ENCODE measurements around the gene KIF17.
A peak's percentile ranks its signal among the peaks of the same experiment; 100 is the strongest.

The KIF17 gene

DNA sequence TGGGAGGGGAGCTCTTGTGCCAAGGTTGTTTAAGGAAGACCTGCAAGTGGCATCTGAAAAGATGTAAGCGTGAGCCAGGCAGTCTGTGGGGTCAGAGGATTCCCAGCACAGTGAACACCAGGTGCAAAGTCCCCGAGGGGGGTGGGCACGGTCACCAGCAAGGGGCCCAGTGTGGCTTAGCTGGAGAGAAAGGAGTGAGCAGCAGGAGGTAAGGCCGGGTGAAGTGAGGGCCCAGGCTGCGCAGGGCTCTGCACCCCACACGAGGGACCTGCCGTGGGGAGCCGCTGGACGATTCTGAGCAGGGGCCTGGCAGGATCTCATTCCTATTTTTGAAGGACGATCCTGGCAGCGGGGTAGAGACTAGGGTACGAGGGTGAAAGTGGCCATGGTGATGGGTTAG is 60.8 kb downstream of the KIF17 start:
- no peak for DNase-seq

DNA sequence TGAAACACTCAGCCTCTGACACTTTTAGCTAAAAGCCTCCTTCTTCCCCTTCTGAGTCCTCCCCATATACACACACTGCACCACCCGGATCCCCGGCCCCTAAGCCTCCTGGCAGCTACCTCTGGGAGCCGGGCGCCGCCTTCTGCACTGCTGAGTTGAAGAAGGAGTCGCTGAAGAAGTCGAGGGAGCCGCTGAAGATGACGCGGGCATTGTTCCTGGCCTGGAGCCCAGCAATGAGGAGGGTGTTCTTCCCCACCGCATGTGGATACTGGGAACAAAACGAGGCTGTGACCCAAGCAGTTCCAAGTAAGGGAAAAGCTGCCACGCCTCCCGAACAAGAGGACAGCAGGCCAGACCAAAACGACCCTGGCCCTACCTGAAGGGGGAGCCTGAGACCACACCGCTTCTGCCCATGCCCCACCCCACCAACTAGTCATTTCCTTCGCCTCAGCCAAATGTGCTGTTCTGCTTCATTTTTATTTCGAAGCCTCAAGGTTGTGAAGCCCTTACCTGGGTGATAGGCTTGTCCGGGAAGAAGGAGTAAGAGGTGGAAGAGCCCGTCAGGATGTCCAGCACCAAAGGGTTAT is 63.6 kb downstream of the KIF17 start:
- DNase-seq: no peak

- no peak for DNase-seq
Measured at GRCh38 chr1:20652300-20652699, 65.5 kb downstream of the KIF17 start.

DNA sequence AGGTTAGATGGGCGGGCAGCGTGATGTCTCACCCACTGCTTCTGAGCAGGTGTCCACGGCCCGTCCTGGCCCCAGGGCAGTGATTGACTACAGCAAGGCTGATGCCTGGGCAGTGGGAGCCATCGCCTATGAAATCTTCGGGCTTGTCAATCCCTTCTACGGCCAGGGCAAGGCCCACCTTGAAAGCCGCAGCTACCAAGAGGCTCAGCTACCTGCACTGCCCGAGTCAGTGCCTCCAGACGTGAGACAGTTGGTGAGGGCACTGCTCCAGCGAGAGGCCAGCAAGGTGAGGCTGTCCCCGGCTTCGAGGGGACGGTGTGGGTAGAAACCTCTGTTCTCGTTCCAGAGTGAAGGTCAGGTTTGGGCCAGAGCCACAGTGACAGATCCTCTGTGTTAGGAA is 68.9 kb downstream of the KIF17 start:
- DNase-seq: no peak

DNA sequence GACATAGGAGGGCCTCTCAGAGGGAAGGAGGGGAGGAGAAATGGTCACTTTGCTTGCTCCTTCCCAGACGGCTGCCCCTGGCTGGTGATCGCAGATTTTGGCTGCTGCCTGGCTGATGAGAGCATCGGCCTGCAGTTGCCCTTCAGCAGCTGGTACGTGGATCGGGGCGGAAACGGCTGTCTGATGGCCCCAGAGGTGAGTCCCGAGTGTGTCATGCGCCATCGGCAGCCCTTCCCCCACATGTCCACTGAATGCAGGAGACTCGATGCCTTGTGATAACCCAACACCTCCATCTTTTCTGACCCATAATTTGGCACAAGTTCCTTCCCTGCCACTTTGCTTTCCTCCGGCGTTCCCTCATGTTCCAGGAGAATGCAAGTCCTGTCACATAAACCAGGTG is 69.4 kb downstream of the KIF17 start:
- no peak for DNase-seq

GRCh38 chr1:20645414-20645813 is 72.4 kb downstream of the KIF17 start:
- no peak for DNase-seq

- DNase-seq: no peak
Measured at GRCh38 chr1:20644416-20644815, 73.4 kb downstream of the KIF17 start.

GRCh38 chr1:20643080-20643479 is 74.7 kb downstream of the KIF17 start:
- no peak for DNase-seq

DNA sequence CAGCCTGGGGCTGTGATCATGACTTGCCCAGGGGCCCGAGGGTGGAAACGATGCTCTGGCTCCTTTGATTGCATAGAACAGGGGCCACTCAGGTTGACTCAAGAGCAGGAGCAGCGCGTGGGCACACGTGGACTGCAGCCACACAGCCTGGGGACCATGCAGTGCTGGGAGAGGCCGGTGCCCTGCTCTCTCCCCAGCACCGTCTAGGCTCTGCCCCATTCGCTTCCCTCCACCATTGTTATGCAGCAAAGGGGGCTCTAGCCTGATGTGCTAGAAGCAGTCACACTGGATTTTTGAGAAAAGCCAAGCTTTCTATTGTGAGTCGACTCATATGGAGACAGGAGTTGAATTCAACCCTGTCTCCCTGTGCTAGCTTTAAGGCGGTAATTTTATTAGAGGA is 75.8 kb downstream of the KIF17 start:
- DNase-seq: no peak

GRCh38 chr1:20640183-20640597 is 77.6 kb downstream of the KIF17 start:
- no peak for DNase-seq

- no peak for DNase-seq
Measured at GRCh38 chr1:20636785-20637347, 80.9 kb downstream of the KIF17 start.

DNA sequence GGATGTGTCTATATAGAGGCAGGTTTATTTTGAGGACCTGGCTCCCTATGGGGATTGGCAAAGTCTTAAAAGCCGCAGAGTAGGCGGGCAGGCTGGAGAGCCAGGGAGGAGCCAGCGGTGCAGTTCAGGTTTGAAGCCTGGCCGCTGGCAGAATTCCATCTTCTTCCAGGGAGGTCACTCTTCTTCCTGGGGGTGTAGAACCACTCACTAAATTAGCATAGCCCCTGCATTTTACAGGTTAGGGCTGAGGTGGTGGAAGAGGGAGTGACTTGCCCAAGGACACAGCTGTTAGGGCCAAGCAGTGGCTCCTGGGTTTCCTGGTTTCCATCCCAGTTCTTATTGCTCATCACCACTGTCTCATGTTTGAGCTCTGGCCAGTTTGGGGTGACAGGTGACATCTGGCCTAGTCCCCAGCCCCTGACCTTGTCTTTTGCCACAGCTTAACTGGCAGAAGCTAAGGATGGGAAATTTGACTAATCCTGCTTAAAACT is 83.2 kb downstream of the KIF17 start:
- DNase-seq: no peak

- DNase-seq: no peak
Measured at GRCh38 chr1:20634065-20634593, 83.7 kb downstream of the KIF17 start.

DNA sequence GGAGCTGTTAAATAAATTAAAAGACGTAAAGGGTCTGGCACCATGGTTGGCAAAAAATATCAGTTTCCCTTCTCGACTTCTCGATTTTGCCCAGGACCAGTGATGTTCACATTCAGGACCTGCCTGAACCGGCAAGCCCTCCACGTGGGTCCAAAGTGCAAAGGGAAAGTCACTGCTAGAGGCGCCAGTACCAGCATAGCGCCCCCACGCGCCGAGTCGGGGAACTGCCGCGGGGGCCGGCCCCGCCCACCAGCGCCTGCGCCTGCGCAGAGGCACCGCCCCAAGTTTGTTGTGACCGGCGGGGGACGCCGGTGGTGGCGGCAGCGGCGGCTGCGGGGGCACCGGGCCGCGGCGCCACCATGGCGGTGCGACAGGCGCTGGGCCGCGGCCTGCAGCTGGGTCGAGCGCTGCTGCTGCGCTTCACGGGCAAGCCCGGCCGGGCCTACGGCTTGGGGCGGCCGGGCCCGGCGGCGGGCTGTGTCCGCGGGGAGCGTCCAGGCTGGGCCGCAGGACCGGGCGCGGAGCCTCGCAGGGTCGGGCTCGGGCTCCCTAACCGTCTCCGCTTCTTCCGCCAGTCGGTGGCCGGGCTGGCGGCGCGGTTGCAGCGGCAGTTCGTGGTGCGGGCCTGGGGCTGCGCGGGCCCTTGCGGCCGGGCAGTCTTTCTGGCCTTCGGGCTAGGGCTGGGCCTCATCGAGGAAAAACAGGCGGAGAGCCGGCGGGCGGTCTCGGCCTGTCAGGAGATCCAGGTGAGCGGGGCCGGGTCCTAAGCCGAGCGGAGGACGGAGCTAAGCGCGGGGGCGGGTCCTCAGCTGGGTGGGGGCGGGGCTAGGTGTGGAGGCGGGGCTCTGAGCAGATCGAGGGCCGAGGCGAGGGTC is 84.4 kb downstream of the KIF17 start, which contains the start of gene PINK1:
TSS of gene PINK1 (plus strand) at position 269 of the 875 bp plus-strand sequence. CDS start at position 360, 91 bp downstream.
- DNase-seq: peak; percentile 32

DNA sequence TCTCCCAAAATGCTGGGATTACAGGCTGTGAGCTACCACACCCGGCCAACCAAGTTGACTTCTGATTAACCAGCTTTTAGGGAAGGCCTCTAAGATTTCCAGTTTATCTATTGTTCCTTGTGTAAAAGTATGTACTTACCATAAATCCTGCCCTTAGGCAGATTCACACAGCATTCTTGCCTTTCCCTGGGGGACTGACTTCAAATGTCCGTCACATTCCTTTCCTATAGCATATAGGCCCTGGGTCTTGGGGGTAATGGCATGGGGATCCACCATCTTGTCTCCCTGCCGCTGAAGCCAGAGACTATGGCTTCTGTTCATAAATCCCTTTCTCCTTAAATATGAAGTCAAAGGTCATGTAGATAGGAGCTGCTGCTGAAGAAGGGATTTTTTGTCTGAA is 85.4 kb downstream of the KIF17 start:
- no peak for DNase-seq

DNA sequence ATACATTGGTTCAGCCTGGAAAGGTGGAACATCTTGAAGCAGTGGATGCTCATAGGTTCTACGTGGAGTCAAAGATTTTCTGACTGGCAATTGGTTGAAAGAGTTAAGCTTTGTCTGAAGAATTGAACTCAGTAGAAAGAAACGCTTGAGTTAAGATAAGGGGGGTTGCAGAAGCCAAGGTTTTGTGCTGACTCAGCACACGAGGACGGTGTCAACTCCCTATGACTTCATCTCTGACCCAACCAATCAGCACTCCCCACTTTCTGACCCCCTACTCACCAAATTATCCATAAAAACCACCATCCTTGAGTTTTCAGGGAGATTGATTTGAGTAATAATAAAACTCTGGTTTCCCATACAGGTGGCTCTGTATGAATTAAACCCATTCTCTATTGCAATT is 87.1 kb downstream of the KIF17 start:
- no peak for DNase-seq

DNA sequence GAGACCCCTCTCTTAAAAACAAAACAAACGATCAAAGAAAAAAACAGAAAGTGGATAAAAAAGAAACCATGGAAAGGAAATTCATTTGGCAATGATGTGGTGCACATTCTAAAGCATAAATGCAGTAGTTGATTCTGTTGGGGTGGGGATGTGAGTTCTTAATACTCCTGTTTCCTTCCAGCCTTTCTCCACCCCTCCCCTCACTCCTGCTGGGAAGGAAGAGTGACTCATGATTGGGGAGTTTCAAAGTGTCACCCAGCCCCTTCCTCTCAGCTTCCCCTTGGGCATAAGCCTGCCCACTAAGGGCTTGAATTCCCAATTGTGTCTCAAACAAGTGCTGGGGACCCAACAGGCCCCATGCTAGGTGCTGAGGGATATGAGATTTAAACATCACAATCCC is 91.3 kb downstream of the KIF17 start:
- no peak for DNase-seq

DNA sequence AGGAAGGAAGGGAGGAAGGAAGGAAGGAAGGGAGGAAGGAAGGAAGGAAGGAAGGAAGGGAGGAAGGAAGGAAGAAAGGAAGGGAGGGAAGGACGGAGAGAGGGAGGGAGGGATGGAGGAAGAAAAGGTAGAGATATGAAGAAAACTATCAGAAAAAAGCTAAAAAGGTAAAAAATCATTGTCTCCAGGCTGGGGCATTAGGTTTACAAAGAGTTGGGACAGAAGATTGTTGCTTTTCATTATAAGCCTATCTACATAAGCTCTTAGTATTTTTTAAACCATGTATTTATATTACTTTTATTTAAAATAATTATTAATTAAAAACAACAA is 91.7 kb downstream of the KIF17 start:
- DNase-seq: no peak

GRCh38 chr1:20625176-20626097 is 92.4 kb downstream of the KIF17 start:
- DNase-seq: no peak

DNA sequence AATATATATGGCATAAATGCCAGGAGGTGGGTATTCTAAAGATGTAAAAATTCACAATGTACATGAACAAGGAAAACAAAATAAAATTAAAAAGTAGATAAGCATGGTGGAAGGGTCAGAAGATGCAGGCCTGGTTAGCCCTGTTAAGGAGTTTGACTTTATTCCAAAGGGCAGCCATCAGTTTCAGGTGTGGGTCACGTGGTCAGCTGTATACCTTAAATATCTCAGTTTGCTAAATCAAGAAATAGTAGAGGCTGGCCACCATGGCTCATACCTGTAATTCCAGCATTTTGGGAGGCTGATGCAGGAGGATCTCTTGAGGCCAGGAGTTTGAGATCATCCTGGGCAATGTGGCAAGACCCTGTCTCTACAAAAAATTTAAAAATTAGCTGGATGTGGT is 93.1 kb downstream of the KIF17 start:
- DNase-seq: no peak

DNA sequence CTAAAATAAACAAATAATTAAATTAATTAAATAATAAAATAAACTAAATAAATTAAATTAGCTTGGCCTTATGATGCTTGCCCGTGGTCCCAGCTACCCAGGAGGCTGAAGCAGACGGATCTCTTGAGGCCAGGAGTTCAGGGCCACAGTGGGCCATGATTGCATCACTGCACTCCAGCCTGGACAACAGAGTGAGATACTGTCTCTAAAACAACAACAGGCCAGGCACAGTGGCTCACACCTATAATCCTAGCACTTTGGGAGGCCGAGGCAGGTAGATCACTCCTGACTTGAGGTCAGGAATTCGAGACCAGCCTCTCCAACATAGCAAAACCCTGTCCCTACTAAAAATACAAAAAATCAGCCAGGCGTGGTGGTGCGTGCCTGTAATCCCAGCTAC is 96.8 kb downstream of the KIF17 start:
- no peak for DNase-seq

DNA sequence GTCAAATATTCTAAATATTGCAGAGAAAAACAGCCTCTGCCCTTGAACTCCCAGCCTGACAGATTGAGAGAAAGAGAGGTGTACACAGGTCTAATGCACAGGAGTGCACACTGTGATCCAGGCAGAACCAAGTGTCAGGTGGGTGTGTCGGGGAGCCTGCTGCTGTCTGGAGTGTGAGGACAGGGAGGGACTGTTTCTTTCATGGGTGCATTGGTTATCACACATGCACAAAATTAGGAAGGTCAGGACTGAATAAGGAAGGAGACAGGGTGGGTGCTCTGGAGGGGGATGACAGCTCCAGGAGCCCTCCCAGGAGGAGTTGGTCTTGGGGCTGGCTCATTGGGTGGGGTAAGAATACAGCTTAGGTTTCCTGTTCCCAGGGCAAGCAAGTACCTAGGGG is 97.8 kb downstream of the KIF17 start:
- no peak for DNase-seq

DNA sequence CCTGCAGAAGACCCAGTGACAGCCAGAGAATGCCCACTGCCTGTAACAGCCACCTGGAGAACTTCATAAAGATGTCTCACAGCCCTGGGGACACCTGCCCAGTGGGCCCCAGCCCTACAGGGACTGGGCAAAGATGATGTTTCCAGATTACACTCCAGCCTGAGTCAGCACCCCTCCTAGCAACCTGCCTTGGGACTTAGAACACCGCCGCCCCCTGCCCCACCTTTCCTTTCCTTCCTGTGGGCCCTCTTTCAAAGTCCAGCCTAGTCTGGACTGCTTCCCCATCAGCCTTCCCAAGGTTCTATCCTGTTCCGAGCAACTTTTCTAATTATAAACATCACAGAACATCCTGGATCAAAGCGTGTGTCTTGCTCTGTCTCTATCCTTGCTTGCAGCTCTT is 99.3 kb downstream of the KIF17 start:
- no peak for DNase-seq

All from NCI-H187 treated with DMSO at 0.1 percent for 48 hours (cell line).